Epithelial cell of esophagus (primary cell): Measurements from ENCODE around the gene AUTS2.

Experiments used
- DNase-seq: peaks from one replicate; pipeline ENCODE4 v3.0.0; 2010; ENCODE audit warnings: low read depth
- H3K4me3 ChIP-seq: 2 replicates; pipeline ENCODE4 v1.5.1; 2011; ENCODE audit warnings: mild to moderate bottlenecking, low read length, control low read depth
- CTCF ChIP-seq: IDR thresholded peaks from 2 replicates; pipeline ENCODE4 v1.5.1; 2011; ENCODE audit warnings: low read depth, mild to moderate bottlenecking, low read length, control low read depth, inconsistent platforms; ENCODE audit not compliant: insufficient read depth; ENCODE audit errors: missing control alignments

AUTS2 gene

DNA sequence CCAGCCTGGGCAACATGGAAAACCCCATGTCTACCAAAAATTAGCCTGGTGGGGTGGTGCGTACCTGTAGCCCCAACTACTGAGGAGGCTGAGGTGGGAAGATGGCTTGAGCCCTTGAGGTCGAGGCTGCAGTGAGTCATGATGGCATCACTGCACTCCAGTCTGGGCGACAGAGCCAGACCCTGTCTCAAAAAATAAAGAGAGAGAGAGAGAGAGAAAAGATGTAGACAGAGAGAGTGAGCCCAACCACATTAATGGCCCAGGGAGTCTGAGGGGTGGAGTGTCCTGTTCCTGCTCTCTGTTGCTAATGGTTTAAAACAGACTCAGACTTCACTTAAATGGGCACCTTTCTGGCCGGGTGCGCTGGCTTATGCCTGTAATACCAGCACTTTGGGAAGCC is 1078.0 kb downstream of the AUTS2 start:
- TF ChIP-seq CTCF: no peak
- no peak for DNase-seq
- no peak overlapping the region for H3K4me3 ChIP-seq

DNA sequence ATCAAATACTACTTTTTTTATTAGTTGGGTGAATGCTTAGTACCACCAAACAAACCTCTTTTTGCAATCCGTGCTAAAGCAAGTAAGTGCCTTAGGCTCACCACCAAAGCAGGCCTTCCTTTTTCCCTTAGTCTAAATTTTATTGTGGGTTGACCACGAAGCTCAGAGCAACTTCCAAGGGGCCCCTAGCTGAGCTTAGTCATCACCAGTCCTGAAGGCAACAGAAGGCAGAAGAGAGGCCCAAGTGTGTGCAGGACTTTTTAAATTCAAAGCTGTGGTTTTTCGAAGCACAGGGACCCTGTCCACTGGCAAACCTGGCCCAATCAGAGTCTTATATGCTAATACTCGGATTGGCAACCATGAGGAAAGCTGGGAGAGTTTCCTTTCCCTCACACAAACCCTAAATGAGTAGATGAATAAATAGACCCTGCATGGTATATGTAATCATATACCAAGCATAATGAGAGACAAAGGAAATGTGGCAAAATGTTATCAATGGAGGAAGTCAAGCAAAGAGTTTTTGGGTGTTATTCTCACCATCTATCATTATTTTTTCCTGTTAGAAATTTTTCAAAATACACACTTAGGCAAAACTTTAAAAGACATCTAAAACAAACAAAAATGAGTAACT is 1080.5 kb downstream of the AUTS2 start:
- DNase-seq: peak; percentile 10
- no peak overlapping the region for H3K4me3 ChIP-seq
- no peak for TF ChIP-seq CTCF

DNA sequence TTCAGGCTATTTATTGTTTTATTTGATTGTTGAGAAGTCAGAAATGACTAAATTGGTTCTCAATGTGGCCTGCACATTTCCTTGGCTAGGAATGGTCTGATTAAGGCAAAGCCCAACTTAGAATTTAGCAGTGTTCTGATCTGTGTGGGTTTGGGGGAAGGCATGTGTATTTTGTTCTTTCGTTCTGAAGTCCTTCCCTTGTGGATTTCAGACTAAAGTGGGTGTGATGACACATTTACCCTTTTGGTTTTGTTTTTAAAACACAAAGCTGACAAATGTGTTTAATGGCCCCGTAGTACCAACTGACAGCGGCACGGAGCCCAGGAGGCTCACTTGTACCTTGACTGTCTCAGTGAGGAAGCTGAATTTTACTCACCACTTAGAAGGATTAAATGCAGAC is 1081.4 kb downstream of the AUTS2 start:
- no peak for TF ChIP-seq CTCF
- H3K4me3 ChIP-seq: no peak overlapping the region
- DNase-seq: no peak

DNA sequence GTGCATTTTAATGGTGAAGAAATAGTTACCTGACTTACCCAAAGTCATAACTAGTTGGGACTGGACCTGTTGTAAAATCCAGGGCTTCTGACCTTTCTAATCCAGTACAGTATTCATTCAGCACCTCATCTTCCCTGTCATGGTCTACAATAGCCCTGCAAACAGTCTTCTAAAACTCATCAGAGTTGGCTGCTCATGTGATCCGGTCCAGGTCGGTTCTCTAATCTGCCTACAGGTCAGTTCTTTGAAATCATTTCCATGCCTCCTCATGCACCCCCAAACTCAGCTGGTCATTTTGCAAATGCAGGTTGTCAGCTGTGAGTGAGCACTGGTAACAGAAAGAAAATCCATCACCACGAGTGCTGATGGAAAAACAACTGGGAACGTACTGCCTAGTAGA is 1082.0 kb downstream of the AUTS2 start:
- H3K4me3 ChIP-seq: no peak overlapping the region
- no peak for DNase-seq
- no peak for TF ChIP-seq CTCF

- TF ChIP-seq CTCF: no peak
- DNase-seq: no peak
- H3K4me3 ChIP-seq: no peak overlapping the region
Measured at GRCh38 chr7:70680743-70681468, 1082.6 kb downstream of the AUTS2 start.

GRCh38 chr7:70681469-70682350 is 1083.4 kb downstream of the AUTS2 start:
- no peak for TF ChIP-seq CTCF
- DNase-seq: no peak
- H3K4me3 ChIP-seq: no peak overlapping the region
